ENCODE results near the gene THY1.
"Not testable (repeated sequence)": the region's sequence is repeated elsewhere in the genome, so short reads cannot be mapped to it uniquely, and the experiment has no call there.

THY1 gene

DNA sequence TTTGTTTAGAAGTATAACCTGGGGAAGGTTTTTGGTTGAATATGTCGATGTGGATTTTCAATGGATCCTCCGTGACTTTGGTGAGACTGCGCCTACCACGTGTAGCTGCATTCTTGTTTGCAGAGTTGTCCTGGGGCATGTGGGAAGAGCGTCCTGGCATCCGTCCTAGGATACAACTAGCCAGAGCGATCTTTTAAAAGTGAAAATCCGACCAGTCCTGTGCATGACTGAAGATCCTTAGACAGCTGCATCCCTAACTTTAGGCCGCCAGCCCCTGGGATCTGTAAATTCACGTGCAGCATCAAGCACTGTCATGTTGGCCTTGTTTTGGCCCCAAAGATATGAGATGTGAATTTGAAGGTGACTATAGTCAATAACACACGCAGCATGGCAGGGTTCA lies 22.4 kb upstream of the THY1 start:
- DNase-seq (ENCODE audit: low read depth): no peak

DNA sequence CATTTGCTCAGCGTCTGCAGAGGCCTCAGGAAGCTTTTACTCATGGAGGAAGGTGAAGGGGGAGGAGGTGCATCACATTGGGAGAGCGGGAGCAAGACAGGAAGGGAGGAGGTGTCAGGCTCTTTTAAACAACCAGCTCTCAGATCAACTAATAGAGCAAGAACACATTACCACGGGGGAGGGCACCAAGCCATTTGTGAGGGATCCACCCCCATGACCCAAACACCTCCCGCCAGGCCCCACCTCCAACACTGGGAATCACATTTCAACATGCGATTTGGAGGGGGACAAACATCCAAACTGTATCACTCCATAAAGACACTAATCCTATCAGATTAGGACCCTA lies 18.9 kb upstream of the THY1 start:
- no peak for DNase-seq (ENCODE audit: low read depth)

DNA sequence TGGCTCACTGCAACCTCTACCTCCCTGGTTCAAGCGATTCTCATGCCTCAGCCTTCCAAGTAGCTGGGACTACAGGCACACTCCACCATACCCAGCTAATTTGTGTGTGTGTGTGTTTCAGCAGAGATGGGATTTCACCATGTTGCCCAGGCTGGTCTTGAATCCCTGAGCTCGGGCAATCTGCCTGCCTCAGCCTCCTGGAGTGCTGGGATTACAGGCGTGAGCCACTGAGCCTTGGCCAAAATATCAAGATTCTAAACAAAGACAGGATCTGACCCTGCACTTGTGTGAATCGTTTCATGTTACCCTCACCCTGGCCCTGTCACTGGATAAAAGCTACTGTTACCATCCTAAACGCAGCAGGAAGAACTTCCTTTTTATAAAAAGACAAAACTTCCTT lies 15.6 kb upstream of the THY1 start:
- DNase-seq (ENCODE audit: low read depth): no peak

DNA sequence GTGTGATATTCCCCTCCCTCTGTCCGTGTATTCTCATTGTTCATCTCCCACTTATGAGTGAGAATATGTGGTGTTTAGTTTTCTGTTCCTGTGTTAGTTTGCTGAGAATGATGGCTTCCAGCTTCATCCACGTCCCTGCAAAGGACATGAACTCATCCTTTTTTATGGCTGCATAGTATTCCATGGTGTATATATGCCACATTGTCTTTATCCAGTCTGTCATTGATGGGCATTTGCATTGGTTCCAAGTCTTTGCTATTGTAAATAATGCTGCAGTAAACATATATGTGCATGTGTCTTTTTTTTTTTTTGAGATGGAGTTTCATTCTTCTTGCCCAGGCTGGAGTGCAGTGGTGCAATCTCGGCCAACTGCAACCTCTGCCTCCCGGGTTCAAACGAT lies 14.5 kb upstream of the THY1 start:
- not testable (repeated sequence) for DNase-seq (ENCODE audit: low read depth)

DNA sequence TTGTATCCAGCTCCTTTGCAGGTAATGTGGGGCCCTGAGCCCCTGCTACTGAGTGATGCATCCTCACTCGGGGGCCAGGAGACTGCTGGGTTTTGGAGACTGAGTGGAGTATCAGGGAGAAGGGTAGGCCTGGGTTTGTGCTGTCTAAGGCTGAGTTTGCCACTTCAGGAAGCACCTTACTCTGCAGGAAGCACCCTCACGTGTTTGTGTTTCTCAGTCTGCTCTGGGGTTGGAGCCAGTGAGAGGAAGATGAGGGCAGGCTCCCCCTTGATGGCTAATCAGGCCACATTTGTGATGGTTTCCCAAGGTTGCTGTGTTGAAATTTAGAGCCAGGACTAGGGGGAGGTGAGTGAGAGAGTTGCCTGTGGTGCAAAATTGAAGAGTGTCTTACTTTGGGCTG lies 13.7 kb upstream of the THY1 start:
- DNase-seq (ENCODE audit: low read depth): no peak

DNA sequence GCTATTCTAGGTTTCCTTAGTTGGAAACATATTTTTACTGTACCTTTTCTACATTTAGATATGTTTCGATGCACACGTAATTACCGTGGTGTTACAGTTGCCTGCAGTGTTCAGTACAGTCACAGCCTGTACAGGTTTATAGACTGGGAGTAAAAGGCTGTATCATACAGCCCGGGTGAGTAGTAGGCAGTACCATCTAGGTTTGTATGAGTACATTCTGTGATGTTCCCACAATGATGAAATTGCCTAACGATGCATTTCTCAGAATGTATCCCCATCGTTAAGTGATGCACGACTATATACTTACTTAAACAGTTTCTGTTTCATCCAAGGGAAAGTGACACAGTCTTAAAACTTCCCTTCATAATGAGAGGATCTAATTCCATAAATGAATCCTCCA lies 13.1 kb upstream of the THY1 start:
- DNase-seq (ENCODE audit: low read depth): no peak

DNA sequence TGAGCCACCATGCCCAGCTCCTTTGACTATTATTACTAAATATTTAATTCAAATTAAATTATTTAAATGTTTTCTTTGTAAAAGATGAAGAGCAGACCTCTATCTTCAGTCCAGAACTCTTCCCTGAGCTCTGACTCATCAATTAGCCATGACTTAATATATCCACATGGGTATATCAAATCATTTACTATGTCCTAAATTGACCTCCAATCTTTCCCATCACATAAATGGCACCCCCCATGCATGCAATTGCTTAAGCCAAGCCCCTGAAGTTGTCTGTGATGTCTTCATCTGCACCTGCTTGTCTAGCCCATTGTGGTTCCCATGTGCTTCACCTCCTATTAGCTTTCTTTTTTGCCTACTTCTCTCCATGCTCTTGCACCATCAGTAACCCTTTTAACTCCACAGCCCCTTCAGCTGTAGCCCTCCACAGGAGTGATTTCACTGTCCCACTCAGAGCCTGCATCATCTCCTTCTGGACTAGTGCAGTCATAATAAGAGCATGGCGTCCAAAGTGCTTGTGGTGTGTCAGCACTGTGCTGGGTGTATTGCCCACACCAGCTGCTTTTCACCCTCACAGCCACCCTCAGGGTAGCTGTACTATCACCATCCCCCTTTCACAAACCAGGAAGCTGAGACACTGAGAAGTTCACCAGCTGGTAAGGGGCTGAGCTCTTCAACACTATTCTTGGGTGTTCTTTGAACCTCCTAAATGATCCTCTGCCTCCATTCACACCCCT lies 11.8 kb upstream of the THY1 start:
- no peak for DNase-seq (ENCODE audit: low read depth)

DNA sequence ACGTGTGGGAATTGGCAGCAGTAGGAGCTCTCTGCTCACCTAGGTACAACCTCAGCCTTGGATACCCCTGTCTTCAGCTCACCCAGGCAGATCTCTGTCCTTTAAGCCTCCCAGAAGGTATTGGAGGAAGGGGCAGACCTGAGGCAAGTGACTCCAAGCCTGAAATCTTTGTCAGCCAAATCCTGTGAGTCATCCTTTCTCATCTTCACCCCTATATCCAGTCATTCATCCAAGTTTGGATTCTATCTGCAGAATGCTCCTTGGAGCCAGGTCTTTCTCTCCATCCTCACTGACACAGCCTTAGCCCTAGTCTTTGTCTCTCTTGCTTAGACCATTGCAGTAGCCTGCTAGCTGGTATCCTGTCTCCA lies 10.4 kb upstream of the THY1 start:
- DNase-seq (ENCODE audit: low read depth): no peak

DNA sequence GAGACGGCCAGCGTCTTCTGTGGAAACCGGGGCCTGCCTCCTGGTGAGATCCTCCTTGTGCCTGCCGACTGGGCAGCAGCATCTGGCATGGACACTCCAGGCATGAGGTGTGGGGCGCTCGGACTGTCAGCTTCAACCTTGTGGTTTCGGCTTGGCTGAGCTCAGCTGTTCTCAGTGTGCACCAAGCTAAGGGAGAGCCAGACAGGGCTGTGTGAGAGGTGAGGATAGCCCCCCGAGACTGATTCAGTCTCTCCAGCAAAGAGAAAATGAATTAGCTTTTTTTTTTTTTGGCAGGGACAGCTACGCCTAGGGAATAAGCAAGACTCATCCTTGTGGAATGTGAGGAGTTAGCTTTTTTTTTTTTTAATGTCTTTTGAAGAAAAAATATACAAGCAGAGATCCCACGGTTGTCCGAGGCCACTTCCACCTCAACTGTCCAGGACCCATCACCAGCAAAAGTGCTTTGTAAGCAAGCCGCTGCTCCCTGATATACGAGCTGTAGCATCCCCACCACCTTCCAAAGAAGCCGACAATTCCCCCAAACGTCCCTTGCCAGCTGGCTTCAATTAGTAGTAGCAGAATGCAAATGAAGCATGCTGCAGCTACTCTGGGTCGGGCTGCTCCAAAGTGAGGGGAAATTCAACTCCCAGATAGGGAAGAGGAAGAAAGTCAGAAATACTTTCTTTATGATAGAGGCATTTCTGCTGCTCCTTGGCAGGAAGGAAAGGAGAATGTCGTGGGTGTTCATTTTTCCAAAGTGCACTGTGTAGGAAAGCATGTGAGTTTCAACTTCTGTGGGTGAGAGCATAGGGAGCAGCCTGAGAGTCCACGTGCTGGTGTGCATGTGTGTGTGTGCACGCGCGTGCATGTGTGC lies 9.7 kb upstream of the THY1 start:
- no peak for DNase-seq (ENCODE audit: low read depth)

DNA sequence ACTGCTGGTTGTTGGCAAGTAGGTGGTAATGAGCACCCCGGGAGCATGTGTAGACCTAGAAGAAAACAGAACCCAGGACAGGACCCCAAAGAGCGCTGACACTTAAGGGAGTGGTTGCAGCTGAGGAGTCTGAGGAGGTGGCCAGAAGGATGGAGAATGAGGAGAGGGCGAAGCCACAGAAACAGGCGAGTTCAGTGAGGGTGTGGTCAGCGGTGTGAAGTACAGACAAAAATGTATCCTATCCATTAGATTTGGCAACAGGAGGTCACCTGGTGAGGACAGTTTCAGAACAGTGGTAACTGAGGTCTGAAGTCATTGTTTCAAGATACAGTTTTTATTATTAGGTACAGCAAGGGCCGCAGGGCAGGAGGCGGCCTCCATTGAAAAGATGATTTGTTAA lies 8.6 kb upstream of the THY1 start:
- no peak for DNase-seq (ENCODE audit: low read depth)

DNA sequence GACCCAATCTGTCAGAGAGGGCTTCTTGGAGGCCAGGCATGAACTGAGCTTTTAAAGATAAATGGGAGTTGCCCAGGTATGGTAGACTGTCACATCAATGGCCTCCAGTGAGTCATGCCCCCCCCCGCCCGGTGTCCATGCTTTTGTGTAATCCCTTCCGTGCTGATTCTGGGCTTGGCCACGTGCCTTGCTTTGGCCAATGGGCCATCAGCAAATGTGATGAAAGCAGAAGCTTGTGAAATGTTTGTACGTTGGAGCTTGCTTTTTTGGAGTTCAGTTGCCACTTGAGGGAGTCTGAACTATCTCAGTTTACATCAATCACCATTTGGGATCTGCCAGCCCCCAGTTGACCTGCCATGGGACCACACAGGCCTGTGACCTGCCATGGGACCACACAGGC lies 4.3 kb upstream of the THY1 start:
- DNase-seq (ENCODE audit: low read depth): no peak

DNA sequence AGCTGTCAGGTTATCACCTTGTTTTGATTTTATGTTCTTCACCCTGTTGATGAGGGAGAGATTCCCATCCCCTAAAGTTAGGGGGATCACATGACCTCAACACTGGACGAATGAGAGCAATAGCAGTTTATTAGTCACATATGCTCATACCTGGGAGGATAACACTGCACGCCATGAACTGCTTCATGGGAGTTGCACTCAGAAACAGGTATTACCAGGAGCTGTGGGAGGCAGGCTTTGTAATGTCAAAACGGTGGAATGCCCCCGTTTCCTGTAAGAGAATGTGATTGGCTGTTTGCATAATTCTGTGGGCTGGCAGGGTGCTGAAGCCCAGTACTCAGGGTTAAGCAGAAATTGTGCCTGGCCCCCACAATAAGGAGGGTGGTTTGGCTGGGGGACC lies 3.2 kb upstream of the THY1 start:
- no peak for DNase-seq (ENCODE audit: low read depth)

DNA sequence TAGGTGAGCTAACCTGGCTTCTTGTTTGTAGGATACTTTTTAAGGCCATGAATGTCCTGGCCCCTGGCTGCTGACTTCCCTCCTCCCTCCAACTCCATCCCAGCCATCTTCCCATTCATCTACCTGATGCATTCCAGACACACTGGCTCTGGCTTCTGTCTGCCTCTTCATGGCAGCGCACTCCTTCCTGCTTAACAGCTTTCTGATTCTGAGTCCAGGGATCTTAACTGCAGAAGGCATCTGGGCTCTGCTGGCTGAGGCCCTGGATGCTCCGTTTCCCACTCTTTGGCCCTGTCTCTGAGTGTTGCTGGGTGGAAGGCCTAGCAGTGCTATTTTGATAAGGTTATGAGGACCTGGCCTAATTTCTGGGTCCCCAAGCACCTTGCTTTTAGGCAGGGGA lies 1.8 kb upstream of the THY1 start:
- DNase-seq (ENCODE audit: low read depth): no peak

DNA sequence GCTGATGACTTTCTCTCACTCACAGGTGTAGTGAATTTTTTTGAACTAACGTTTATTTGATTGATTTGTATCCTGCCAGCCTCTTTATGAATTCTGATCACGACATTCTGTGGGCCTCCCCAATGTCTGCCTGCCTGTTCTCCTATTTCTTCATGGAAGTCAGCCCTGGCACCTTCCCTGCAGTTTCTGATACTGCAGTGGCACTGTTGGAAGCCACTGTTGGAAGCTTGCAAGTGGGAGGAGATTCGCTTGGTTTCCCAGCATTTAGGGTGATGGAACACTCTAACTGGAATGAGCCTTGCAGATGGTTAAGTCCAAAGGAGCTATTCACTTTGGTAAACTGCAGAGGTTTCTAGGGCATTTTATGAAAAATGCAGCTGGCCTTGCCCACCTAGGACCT lies 1.3 kb upstream of the THY1 start:
- DNase-seq (ENCODE audit: low read depth): no peak

DNA sequence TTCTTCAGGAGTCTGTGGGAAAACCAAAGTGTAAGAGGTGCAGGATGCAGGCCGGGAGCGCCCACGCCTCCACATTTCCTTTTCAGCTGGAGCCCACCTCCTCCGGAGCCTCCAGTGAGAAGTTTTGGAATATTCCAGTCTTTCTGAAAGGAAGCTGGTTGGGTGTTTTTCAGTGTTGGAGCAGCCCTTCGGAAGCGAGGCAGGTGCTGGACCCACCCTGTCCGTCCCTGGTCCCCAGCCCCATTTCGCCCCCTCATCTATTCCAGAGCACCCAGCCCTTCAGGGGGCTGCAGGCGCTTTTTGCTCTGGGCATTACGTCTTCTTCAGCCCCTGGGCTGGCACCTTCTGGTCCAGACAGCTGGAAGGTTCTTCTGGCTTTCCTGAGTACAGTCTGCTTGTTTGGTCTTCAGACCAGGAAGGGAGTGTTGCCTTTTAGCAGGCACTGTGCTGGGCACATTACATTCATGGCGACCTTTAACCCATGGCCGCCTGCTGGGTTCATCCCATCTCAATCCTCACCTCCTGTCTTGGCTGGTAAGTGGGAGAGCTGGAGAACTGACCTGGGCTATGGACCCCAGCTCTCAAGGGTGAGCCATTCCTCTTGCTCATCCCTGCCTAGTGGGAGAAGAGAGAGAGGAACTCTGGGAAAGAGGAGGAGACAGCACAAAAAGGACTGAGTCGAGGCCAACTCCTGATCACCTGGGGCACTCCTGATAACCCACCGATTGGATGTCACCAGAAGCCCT lies 710 bp upstream of the THY1 start:
- DNase-seq (ENCODE audit: low read depth): no peak

DNA sequence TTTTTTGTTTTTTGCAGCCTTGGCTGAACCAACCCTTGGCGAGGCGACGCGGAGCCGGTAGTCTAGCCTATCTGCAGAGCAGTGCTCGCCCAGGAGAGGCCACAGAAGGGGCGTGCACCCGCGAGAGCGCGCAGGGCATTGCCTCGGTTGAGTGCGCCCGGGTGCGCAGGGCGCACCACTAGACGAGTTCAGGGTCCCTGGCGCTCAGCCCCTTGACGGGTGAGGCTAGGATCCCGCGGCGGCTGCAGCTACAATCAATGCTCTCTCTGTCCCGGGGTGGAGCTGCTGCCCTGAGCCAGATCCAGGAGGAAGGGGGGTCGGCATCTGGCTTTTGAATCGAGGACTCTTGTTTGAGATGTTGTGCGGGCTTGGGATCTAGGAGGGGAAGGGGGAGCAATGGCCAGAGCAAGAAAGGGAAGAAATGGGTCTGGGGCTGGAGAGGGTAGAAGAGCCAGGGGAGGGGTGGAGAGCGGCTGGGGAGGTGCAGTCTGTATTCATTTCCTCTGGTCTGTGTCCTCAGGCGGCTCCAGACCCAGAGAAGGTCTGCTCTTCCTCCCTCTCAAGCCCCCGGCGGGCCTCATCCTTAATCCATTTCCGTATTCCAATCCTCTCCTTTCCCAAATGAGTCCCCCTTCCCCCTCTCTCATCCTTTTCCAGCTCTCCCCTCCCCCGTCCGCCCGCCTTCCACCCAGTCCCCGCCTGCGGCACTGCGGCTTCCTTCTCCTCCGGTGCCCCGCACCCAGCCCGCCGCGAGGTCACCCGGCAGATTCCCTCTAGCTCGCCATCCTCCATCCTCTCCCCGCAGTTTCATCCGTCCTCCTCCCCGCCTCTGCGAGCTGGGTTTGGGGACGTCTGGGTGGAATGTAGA lies 797 bp downstream of the THY1 start:
- no peak for DNase-seq (ENCODE audit: low read depth)

DNA sequence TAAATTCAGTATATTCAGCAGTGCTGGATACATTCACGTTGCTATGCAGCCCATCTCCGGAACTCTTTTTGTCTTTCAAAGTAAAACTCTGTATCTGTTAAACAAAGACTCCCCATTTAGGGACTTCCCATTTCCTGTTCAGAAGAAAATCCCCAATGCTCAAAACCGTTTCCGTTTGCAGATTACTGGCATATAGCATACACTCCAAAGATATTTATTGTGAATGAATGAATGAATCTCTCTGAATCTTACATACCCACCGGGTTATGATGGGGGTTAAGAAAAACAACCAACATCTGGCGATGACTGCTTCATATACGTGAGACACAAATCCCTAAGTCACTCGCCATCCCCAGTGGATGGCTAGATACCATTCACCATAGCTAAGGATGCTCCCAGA lies 1.6 kb downstream of the THY1 start:
- no peak for DNase-seq (ENCODE audit: low read depth)

DNA sequence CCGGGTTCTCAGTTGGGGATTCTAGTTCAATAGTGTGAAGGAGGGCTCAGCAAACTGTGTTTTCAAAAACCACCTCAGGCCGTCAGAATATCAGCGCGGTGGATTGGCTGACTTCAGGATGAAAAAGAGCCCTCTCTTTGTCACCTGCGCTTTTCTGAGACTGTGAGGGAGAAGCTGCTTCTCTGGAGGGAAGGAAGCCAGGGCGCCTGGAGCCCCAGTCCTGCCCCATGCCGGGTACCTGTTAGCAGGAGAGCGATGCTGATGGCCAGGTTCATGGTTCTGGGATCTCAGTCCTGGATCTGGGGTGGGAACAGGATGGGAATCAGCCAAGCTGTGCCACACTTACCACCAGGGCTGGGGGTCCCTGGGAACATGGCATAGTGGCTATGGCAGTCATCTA lies 2.3 kb downstream of the THY1 start:
- no peak for DNase-seq (ENCODE audit: low read depth)

DNA sequence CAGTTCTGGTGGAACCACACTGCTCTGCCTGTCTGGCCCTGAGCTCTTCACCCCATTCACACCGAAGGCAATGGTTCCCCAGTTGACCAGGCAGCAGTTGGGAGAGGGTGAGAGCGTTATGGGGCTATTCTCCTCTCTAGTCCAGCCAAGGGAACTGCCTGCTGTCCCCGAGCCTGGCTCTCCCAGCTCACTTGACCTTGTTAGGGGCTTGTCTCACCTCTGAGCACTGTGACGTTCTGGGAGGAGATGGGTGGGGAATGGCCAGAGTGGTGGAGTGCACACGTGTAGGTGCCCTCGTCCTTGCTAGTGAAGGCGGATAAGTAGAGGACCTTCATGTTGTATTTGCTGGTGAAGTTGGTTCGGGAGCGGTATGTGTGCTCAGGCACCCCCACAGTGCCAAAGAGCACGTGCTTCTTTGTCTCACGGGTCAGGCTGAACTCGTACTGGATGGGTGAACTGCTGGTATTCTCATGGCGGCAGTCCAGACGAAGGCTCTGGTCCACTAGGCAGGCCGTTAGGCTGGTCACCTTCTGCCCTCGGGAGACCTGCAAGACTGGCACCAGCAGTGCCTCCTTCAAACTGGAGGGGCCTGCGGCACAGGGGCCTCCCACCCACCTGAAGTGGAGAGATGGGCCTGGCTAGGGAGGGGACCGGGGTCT lies 3.0 kb downstream of the THY1 start:
- DNase-seq (ENCODE audit: low read depth): no peak

DNA sequence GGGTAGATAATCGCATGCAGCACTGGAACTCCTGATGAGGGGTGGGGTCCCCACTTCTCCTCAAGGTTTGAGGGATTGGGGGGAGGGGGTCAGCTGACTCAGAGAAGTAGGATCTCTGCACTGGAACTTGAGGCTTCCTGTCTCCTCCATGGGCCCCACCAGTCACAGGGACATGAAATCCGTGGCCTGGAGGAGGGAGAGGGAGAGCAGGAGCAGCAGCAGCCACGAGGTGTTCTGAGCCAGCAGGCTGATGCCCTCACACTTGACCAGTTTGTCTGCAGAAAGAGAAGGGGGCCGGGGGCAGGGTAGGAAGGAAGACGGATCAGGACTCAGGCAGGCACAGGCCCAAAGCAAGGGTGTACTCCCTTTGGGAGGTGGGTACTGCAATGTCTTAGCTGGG lies 3.7 kb downstream of the THY1 start:
- no peak for DNase-seq (ENCODE audit: low read depth)

DNA sequence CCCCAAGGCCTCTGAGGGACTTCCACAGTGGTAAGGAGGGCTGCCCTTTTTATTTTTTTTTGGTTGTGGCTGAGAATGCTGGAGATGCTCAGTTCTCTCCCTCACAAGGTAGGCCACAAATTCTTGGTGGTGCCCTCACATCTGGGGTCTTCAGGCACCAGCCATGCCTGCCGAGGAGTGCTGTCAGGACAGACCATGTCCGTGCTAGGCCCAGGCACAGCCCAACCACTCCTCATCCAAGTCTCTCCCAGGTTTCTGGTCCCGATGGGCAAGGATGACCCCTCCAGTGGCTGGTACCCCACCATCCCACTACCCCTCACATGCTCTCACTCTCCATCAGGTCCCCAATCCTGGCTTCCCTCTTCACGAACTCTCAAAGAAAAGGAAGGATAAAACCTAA lies 4.2 kb downstream of the THY1 start:
- no peak for DNase-seq (ENCODE audit: low read depth)

Data from stimulated activated CD8-positive, alpha-beta memory T cell treated with anti-CD3 and anti-CD28 coated beads, Interleukin-15, amount 100 ng/mL, for 1 hour (primary cell).